ENCODE results near the gene ZNF48. TPM values are rescaled to one million over a fixed set of nuclear protein-coding genes. Genes with fewer than 3 reads are reported as not detected.
A peak's percentile ranks its signal among the peaks of the same experiment; 100 is the strongest.

Gene ZNF48
- polyA plus RNA-seq, 1 donor: 12.4 TPM

- DNase-seq: no peak
Observed at GRCh38 chr16:30357715-30358576, 37.3 kb upstream of the ZNF48 start.

- DNase-seq: no peak
Observed at GRCh38 chr16:30358577-30358936, 36.7 kb upstream of the ZNF48 start.

DNA sequence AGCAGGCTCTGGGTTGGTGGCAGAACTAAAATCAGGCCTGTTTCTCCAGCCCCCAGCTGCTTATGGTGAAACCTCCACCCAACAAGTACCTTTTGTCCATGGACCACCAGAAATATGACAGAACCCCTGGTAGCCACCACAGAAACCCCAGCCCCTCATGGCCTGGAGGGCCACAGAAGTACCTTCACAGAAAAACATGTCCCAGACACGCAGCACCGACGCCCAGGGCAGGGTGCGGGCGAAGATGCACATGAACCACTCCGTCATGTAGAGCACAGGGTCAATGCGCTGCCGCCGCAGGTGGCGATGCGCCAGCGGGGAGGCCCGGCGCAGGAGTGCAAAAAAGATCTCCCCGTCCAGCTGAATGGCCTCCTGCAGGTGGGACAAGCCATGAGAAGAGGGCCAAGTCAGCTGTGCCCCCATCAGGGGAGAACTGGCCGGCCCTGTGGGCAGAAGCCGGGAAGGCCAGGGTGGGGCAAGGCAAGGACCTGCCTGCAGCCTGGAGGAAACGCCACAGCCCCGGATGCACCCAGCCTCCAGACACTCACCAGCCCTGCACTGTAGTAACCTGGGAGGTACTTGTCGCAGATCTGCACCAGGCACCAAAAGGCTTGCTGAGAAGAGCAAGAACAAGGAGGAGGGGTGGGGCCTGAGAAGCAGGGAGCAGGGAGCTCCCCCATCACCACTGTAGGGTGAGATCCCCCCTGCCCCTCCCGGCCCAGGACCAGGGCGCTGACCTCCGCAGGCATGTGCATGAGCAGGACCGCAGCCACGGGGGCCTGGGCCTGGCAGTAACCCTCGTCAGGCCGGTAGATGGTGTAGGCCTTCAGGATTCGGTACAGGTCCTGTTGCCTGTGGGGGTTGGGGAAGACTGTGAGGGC lies 36.0 kb upstream of the ZNF48 start:
- no peak for DNase-seq

GRCh38 chr16:30359871-30360170 lies 35.4 kb upstream of the ZNF48 start:
- DNase-seq: no peak

- no peak for DNase-seq
Observed at GRCh38 chr16:30361180-30361579, 34.0 kb upstream of the ZNF48 start.

DNA sequence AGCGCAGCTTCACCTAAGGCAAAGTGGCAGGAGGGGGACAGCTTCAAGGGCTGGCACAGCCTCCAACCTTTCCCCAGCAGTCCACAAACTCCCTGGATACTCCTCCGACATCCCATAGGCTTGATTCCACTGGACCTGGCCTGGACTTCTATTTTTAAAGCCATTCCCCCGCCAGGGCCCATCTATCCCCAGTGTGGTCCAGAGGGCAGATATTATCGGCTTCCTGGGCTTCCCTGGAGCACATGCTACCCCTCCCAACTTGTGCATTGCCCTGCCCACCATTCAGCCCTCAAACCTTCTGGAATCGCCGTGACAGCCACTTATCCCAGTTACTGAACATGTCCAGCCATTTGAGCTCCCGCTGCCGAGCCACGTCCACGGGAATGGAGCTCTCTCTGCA lies 30.0 kb upstream of the ZNF48 start:
- DNase-seq: no peak

- no peak for DNase-seq
Observed at GRCh38 chr16:30366511-30366910, 28.7 kb upstream of the ZNF48 start.

- DNase-seq: no peak
Observed at GRCh38 chr16:30367349-30368009, 27.7 kb upstream of the ZNF48 start.

DNA sequence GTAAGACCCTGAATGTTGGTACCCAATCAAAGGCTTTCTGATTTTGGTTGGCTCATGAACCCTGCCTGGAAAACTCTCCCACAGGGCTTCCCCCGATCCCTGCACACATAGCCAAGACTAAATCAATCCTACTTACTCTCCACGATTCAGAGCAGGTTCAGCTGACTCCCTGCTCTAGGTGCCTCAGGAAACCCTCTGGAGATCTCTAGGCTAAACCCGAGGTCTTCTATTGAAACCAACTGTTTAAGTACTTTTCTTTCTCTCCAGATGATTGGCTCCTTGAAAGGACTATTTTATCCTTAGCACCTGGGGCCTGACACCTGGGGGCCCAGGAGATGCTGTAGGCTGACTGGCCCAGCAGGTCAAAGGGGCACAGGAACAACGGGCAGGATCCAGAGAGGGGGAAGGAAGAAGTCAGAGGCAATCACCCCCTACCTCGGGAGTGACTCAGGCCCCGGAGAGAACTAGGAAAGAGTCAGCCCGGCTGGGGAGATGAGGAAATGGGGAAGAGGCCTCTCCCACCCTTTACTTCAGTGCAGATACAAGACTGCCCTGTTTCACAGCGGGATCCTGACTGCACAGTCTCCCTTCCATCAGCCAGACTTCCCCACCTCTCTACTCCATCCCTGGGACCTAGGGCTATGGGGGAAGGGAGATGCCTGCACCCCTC lies 27.0 kb upstream of the ZNF48 start:
- DNase-seq: no peak

DNA sequence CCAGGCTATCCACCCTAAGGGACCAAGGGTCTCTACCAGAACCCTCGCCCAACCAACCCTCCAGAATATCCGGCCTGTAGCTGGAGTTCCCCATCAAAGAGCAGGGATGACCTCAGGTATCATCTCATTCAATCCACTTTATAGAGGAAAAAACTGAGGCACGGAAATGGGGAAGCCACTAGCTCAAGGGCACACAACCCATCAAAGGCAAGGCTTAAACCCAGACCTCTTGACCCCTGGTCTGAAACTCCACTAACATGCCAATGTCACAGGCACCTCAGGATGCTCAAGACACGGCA lies 26.5 kb upstream of the ZNF48 start:
- no peak for DNase-seq

DNA sequence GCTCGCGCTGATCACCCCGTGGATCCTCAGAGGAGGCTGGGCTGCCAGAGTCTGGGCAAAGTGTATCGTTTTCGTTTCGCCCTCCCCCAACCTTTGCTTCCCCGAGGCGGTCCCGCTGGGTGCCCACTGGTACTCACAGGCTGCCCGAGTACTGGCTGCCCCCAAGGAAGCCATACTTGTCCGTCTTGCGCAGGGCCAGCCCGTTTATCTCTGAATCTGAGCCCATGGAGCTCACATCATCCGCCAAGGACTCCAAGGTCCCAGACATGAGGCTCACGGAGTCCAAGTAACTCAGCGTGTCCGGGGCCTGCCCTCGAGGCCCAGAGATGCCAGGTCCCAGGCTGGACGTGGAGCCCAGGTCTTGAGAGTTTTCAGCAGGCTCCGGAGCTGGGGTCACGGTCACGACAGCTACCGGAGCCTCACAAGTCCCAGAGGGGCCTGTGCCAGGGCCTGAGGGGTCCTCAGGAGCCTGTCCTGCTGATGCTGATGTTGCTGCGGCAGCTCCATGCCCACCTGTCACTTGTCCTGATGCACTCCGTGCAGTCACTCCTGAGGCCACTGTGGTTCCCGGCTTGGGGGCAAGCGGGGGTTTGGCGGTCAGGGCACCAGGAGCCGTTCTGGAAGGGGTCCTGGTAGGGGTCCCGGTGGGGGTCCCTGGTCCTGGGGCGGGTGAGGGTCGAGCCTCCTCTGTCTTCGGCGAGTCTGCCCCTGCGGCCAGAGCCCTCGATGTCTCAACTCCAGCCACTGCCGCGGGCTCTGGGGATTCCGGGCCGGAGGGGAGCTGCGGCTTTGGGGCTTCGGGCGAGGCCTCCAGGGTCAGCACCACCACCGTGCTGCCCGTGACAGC lies 25.9 kb upstream of the ZNF48 start:
- DNase-seq: no peak

DNA sequence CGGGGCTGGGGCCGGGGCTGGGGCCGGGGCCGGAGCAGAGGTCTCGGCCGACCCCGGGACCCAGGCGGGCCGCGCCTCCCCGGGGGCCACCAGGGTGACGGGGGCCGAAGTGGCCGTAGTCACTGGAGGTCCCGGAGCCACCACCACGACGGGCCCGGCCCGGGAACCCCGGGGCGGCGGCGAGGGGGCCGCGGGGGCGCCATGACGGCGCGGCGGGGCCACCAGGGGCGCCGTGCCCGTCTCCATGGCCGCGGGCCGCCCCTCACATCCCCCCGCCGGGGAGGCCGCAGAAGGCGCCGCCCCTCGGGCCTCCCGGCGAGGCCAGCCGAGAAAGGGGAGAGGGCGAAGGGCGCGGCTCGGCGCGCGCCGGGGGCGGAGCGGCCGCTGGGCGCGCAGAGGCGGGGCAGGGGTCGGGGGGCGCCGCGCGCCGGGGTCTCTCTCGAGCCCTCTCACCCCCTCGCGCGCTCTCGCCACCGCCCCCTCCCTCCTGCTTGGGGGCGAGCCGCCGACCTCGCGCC lies 25.2 kb upstream of the ZNF48 start:
- no peak for DNase-seq

GRCh38 chr16:30370456-30371247 lies 24.6 kb upstream of the ZNF48 start, which contains the start of gene TBC1D10B:
Gene TBC1D10B, minus strand, starts transcription at chr16:30370494. Its CDS starts 311 bp downstream, at chr16:30370183.
- DNase-seq: peak; percentile 100

DNA sequence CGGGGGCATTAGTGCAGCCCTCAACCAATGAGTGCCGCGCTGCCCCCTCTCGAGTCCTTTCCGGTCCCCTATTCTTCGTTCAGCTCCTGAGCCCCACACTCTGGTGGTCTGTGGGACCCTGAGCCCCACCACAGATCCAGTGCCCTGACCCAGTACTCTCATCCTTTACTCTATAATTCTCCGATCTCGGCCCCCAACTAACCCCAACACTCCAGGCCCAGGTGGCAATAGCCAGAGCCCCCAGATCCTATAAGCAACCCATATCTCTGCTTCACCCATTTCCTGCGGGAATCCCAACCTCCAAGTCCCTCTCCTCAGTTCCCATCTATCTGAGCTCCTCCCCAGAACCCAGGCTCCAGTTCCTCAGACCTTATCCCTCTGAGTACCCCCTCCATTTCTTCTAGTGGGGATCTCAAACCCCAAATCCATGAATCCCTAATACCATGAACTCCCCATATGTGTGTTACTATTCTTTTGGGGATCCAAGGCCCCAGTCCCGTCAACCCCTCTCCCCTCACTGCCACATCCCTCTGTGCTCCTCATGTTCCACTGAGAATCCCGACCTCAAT lies 23.9 kb upstream of the ZNF48 start:
- DNase-seq: no peak

- no peak for DNase-seq
Observed at GRCh38 chr16:30372038-30372712, 23.0 kb upstream of the ZNF48 start.

- DNase-seq: no peak
Observed at GRCh38 chr16:30372725-30373124, 22.5 kb upstream of the ZNF48 start.

DNA sequence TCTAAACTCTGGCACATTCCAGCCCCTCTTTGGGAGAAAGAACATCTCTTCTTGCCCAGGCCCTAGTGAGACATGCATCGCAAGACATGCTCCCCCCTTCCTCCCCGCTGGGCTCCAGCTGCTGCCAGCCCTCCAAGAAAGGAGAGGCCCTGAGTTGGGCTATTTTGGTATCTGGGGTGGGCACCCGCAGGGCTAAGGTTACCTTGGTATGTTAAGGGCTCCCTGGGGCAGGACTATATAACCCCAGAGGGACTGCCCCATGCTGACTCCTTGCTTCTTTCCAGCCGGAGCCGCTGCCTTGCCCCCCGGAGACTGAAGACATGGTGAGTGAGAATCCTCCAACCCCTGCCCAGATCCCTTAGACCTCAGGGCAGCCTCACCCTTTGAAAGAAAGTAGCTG lies 20.7 kb upstream of the ZNF48 start, which contains the start of gene MYL11:
MYL11 (plus strand) TSS at position 265 of the 400 bp plus-strand sequence; CDS start at position 321, 56 bp downstream.
- DNase-seq: no peak

DNA sequence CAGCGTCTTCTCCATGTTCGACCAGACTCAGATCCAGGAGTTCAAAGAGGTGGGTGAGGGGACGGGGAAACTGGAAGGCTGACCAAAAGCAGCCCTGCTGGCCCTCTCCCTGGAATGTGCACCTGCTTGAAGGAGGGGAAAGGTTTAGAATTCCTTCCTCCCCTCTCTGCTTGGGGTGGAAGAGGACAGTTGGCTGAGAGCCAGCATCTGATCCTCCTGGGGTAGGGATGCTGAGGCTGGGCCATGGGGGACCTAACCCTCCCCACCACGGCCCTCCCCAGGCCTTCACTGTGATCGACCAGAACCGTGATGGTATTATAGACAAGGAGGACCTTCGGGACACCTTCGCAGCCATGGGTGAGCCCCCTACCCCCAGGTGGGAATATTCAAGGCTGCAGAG lies 19.4 kb upstream of the ZNF48 start:
- no peak for DNase-seq

DNA sequence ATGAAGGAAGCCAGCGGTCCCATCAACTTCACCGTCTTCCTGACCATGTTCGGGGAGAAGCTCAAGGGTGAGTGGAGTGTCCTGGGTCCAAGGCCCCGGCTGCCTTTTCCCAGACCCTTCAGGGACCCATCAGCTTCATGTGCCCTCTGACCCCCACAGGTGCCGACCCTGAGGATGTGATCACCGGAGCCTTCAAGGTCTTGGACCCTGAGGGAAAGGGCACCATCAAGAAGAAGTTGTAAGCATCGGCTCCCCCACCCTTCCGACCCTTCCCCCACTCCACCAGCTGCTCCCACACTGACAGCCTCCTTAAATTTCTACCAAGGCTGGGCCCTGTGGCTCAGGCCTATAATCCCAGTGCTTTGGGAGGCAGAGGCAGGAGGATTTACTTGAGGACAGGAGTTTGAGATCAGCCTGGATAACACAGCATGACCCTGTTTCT lies 18.7 kb upstream of the ZNF48 start:
- no peak for DNase-seq
